K562 (cell line): ENCODE data around the gene CBX4.

Experiments used
- EZH2 ChIP-seq: IDR thresholded peaks from 2 replicates; pipeline ENCODE4 v1.6.1; 2012; ENCODE audit warnings: low read depth, mild to moderate bottlenecking, inconsistent platforms, low read length, borderline replicate concordance
- GABPA ChIP-seq: fragments of 200-800 bp; sonication (Bioruptor generic); conservative IDR thresholded peaks from 2 replicates; pipeline ENCODE4 v1.6.1; 2016; ENCODE audit warnings: low read depth, missing genetic modification characterization, missing compliant biosample characterization
- JUN ChIP-seq, 2 experiments: sonication (generic) in 1 of 2; formaldehyde crosslinking in 1 of 2; IDR thresholded peaks; 2 replicates each; pipeline versions ENCODE4 v1.6.1 to v1.8.0; 2012 to 2022; ENCODE audit warnings: borderline replicate concordance in 2 of 2, mild to moderate bottlenecking in 2 of 2, improper control_type of control experiment in 1 of 2, low read depth in 1 of 2, low read length in 1 of 2, missing genetic modification reagents in 1 of 2
- NFYB ChIP-seq: IDR thresholded peaks from 2 replicates; pipeline ENCODE4 v1.6.1; 2011; ENCODE audit warnings: mild to moderate bottlenecking, moderate library complexity; ENCODE audit not compliant: insufficient read length; ENCODE audit errors: extremely low read depth
- RBM15 ChIP-seq: fragments of 200-400 bp; formaldehyde crosslinking; IDR thresholded peaks from 2 replicates; pipeline ENCODE4 v1.6.1; 2018; ENCODE audit warnings: mild to moderate bottlenecking, low read length, moderate library complexity; ENCODE audit not compliant: insufficient read depth
- TCF7L2 ChIP-seq: fragments of 150-350 bp; IDR thresholded peaks from 2 replicates; pipeline ENCODE4 v1.6.1; 2016; ENCODE audit warnings: low read depth, mild to moderate bottlenecking, low read length, moderate library complexity
- YY1 ChIP-seq, 3 experiments: IDR thresholded peaks; 2 replicates each; pipeline ENCODE4 v1.6.1; 2011; ENCODE audit warnings: low read length in 2 of 3, mild to moderate bottlenecking in 2 of 3, moderate library complexity in 2 of 3, borderline replicate concordance in 1 of 3, control low read depth in 1 of 3, low read depth in 1 of 3; ENCODE audit not compliant: insufficient read depth in 3 of 3, insufficient replicate concordance in 2 of 3, control insufficient read depth in 1 of 3, insufficient read length in 1 of 3; ENCODE audit errors: extremely low read depth in 1 of 3
- TF ChIP-seq, protein P1 (sequence below), 3 experiments: IDR thresholded peaks in 2 of 3; conservative IDR thresholded peaks in 1 of 3; 2 replicates each; pipeline ENCODE4 v1.5.1; 2011 to 2012; ENCODE audit warnings: low read length in 3 of 3, mild to moderate bottlenecking in 3 of 3, control low read depth in 2 of 3, improper control_type of control experiment in 1 of 3, inconsistent platforms in 1 of 3, low read depth in 1 of 3, mixed read lengths in 1 of 3, moderate library complexity in 1 of 3; ENCODE audit not compliant: insufficient read depth in 2 of 3
- TF ChIP-seq, protein P2 (sequence below): sonication (generic); formaldehyde crosslinking; IDR thresholded peaks from 2 replicates; pipeline ENCODE4 v1.5.0; 2020; ENCODE audit warnings: missing genetic modification reagents
- TF ChIP-seq, protein P3 (sequence below): fragments of 250-450 bp; sonication (Bioruptor Pico); IDR thresholded peaks from 2 replicates; pipeline ENCODE4 v1.8.0; 2021; ENCODE audit warnings: mild to moderate bottlenecking, moderate library complexity
- TF ChIP-seq, protein P4 (sequence below): fragments of 450-650 bp; formaldehyde crosslinking; IDR thresholded peaks from 2 replicates; pipeline ENCODE4 v1.4.0; 2020; ENCODE audit warnings: mild to moderate bottlenecking, moderate library complexity
- TF ChIP-seq, protein P5 (sequence below): sonication (generic); formaldehyde crosslinking; IDR thresholded peaks from 2 replicates; pipeline ENCODE4 v1.9.0; 2022; ENCODE audit warnings: mild to moderate bottlenecking, missing genetic modification reagents

DNA sequence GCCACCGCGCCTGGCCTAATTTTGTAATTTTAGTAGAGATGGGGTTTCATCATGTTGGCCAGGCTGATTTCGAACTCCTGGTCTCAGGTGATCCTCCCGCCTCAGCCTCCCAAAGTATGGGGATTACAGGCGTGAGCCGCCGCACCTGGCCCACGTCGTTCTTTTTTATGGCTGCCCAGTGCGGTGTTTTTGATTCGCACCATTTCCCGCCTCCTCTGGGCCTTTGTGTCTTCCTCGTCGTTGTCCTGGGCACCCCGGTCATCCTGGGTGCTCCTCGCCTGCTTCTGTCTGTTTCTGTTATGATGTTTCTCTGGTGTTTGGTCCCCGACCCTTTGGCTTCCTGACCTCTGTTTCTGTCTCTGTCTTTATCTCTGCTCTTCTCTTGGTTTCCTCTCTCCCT, 15.0 kb downstream of the CBX4 start:
- TF ChIP-seq, protein P1, sequence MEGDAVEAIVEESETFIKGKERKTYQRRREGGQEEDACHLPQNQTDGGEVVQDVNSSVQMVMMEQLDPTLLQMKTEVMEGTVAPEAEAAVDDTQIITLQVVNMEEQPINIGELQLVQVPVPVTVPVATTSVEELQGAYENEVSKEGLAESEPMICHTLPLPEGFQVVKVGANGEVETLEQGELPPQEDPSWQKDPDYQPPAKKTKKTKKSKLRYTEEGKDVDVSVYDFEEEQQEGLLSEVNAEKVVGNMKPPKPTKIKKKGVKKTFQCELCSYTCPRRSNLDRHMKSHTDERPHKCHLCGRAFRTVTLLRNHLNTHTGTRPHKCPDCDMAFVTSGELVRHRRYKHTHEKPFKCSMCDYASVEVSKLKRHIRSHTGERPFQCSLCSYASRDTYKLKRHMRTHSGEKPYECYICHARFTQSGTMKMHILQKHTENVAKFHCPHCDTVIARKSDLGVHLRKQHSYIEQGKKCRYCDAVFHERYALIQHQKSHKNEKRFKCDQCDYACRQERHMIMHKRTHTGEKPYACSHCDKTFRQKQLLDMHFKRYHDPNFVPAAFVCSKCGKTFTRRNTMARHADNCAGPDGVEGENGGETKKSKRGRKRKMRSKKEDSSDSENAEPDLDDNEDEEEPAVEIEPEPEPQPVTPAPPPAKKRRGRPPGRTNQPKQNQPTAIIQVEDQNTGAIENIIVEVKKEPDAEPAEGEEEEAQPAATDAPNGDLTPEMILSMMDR (IDR thresholded peaks at IDR 0.05 in 2 of 3, conservative IDR thresholded peaks at IDR 0.05 in 1 of 3; ENCODE audit: insufficient read depth in 2 of 3, low read depth in 1 of 3, low read length in 3 of 3): no peak
- TF ChIP-seq, protein P2, sequence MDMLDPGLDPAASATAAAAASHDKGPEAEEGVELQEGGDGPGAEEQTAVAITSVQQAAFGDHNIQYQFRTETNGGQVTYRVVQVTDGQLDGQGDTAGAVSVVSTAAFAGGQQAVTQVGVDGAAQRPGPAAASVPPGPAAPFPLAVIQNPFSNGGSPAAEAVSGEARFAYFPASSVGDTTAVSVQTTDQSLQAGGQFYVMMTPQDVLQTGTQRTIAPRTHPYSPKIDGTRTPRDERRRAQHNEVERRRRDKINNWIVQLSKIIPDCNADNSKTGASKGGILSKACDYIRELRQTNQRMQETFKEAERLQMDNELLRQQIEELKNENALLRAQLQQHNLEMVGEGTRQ (CRISPR knock-in tag): no peak
- TF ChIP-seq JUN (IDR thresholded peaks at IDR 0.05; ENCODE audit: borderline replicate concordance, low read depth, low read length) (no peak), JUN (CRISPR knock-in tag; IDR thresholded peaks at IDR 0.05; ENCODE audit: borderline replicate concordance) (no peak), GABPA (no peak), RBM15 (no peak), YY1 (IDR thresholded peaks at IDR 0.05; ENCODE audit: borderline replicate concordance in 1 of 3, control insufficient read depth in 1 of 3, extremely low read depth in 1 of 3, insufficient read depth in 3 of 3, insufficient read length in 1 of 3, insufficient replicate concordance in 2 of 3, low read depth in 1 of 3, low read length in 2 of 3) (no peak), EZH2 (no peak), TCF7L2 (no peak), NFYB (no peak)
- TF ChIP-seq, protein P3, sequence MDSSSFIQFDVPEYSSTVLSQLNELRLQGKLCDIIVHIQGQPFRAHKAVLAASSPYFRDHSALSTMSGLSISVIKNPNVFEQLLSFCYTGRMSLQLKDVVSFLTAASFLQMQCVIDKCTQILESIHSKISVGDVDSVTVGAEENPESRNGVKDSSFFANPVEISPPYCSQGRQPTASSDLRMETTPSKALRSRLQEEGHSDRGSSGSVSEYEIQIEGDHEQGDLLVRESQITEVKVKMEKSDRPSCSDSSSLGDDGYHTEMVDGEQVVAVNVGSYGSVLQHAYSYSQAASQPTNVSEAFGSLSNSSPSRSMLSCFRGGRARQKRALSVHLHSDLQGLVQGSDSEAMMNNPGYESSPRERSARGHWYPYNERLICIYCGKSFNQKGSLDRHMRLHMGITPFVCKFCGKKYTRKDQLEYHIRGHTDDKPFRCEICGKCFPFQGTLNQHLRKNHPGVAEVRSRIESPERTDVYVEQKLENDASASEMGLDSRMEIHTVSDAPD: no peak
- TF ChIP-seq, protein P4, sequence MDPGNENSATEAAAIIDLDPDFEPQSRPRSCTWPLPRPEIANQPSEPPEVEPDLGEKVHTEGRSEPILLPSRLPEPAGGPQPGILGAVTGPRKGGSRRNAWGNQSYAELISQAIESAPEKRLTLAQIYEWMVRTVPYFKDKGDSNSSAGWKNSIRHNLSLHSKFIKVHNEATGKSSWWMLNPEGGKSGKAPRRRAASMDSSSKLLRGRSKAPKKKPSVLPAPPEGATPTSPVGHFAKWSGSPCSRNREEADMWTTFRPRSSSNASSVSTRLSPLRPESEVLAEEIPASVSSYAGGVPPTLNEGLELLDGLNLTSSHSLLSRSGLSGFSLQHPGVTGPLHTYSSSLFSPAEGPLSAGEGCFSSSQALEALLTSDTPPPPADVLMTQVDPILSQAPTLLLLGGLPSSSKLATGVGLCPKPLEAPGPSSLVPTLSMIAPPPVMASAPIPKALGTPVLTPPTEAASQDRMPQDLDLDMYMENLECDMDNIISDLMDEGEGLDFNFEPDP (CRISPR knock-in tag): no peak
- TF ChIP-seq, protein P5, sequence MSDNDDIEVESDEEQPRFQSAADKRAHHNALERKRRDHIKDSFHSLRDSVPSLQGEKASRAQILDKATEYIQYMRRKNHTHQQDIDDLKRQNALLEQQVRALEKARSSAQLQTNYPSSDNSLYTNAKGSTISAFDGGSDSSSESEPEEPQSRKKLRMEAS (CRISPR knock-in tag): no peak
